ENCODE data around the gene L3MBTL4. TPM values are rescaled to one million over a fixed set of nuclear protein-coding genes. Genes with fewer than 3 reads are reported as not detected.

Gene L3MBTL4
- total and polyA plus RNA-seq, 10 of the 15 experiments (the other 5 are each of a cell fraction or from before 2014, with no cell fraction given) = 1.3 to 8.7 (median 3.8) TPM

- SMC1A ChIA-PET (ENCODE audit: uncharacterized antibody, unreplicated experiment) = no interaction called here
- Histone ChIP-seq H4K20me1 (ENCODE audit: control insufficient read depth, insufficient read depth) (no peaks in the 10 kb centered on the region), H3K4me2 (ENCODE audit: control insufficient read depth, insufficient read depth) (no peak overlapping the region), H3K9ac (ENCODE audit: control insufficient read depth, insufficient read depth, low read length) (no peak overlapping the region), H3K27ac (ENCODE audit: control insufficient read depth, insufficient read depth) (no peak overlapping the region), H3K9me3 (replicated peaks; ENCODE audit: control insufficient read depth, insufficient read depth, low read length) (no peaks in the 10 kb centered on the region), H3K4me3 (no peak overlapping the region), H3K79me2 (ENCODE audit: control insufficient read depth, insufficient read depth, low read length) (no peaks in the 10 kb centered on the region), H3K36me3 (ENCODE audit: control insufficient read depth in 2 of 2, insufficient read depth in 2 of 2, low read length in 1 of 2) (no peaks in the 10 kb centered on the region), H3K27me3 (replicated peaks in 1 of 2; ENCODE audit: control insufficient read depth in 2 of 2, insufficient read depth in 2 of 2, low read length in 1 of 2) (no peaks in the 10 kb centered on the region), H3K4me1 (ENCODE audit: control insufficient read depth, insufficient read depth, low read length) (no peaks in the 10 kb centered on the region), H2AFZ (ENCODE audit: control insufficient read depth, low read depth, low read length) (no peak overlapping the region)
- RAD21 ChIA-PET (ENCODE audit: unreplicated experiment) = interaction anchor here (1.2 kb wide), 1 partner anchor 23 kb away, joined by 4 read pairs; no protein-coding TSS in a partner anchor
- ATAC-seq (no peak), FAIRE-seq (no peak), DNase-seq (ENCODE audit: low read depth, low spot score) (no peak)
- no TSS peak for BruUV-seq (replicated peaks)
- POLR2A ChIA-PET = no interaction called here
- 33% methylated on average over 1 of the region's 1 CpG for WGBS (ENCODE audit: insufficient coverage, insufficient replicate concordance, low lambda C conversion rate, missing lambda C conversion rate)
- in situ Hi-C loops (cut with MboI) = no loop called here
- CTCF ChIA-PET = no interaction called here
- no peak for TF ChIP-seq STAT1 (conservative IDR thresholded peaks at IDR 0.05)
- TF ChIP-seq BACH1 (IDR thresholded peaks at IDR 0.05; ENCODE audit: borderline replicate concordance) = no peak
- intact Hi-C loops (cut with micrococcal nuclease; ENCODE audit: unreplicated experiment) = no loop called here
Observed at GRCh38 chr18:6198585-6198984, 216.1 kb downstream of the L3MBTL4 start.

- SMC1A ChIA-PET (ENCODE audit: uncharacterized antibody, unreplicated experiment) = interaction anchor here (1.2 kb wide), 1 partner anchor 13 kb away, joined by 3 read pairs; no protein-coding TSS in a partner anchor
- H4K20me1 ChIP-seq (ENCODE audit: control insufficient read depth, insufficient read depth) = no peaks in the 10 kb centered on the region
- no peak for ATAC-seq
- CTCF ChIA-PET = no interaction called here
- no peak for TF ChIP-seq GATAD2B (conservative IDR thresholded peaks at IDR 0.05; ENCODE audit: low read depth)
- TF ChIP-seq SMARCA5 (IDR thresholded peaks at IDR 0.05) = no peak
- no peak for TF ChIP-seq BRCA1 (IDR thresholded peaks at IDR 0.05; ENCODE audit: low read depth, low read length)
- TF ChIP-seq, protein P1, sequence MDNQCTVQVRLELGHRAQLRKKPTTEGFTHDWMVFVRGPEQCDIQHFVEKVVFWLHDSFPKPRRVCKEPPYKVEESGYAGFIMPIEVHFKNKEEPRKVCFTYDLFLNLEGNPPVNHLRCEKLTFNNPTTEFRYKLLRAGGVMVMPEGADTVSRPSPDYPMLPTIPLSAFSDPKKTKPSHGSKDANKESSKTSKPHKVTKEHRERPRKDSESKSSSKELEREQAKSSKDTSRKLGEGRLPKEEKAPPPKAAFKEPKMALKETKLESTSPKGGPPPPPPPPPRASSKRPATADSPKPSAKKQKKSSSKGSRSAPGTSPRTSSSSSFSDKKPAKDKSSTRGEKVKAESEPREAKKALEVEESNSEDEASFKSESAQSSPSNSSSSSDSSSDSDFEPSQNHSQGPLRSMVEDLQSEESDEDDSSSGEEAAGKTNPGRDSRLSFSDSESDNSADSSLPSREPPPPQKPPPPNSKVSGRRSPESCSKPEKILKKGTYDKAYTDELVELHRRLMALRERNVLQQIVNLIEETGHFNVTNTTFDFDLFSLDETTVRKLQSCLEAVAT (IDR thresholded peaks at IDR 0.05) = no peak
- no peak for TF ChIP-seq TARDBP (IDR thresholded peaks at IDR 0.05; ENCODE audit: borderline replicate concordance)
- no peak for TF ChIP-seq ASH2L (IDR thresholded peaks at IDR 0.05; ENCODE audit: borderline replicate concordance, low read depth)
- no peak for TF ChIP-seq POLR2AphosphoS2 (IDR thresholded peaks at IDR 0.05; ENCODE audit: low read depth, low read length)
- no peak for TF ChIP-seq EED (IDR thresholded peaks at IDR 0.05; ENCODE audit: low read depth)
- no peak for TF ChIP-seq IKZF1 (conservative IDR thresholded peaks at IDR 0.05)
- TF ChIP-seq ATF7 (IDR thresholded peaks at IDR 0.05; ENCODE audit: low read depth) = no peak
- TF ChIP-seq RCOR1 (conservative IDR thresholded peaks at IDR 0.05; ENCODE audit: low read depth, low read length) = no peak
- no peak for TF ChIP-seq ZNF24 (IDR thresholded peaks at IDR 0.05)
- no peak for TF ChIP-seq NFIC (IDR thresholded peaks at IDR 0.05; ENCODE audit: low read depth, low read length)
- TF ChIP-seq, protein P2, sequence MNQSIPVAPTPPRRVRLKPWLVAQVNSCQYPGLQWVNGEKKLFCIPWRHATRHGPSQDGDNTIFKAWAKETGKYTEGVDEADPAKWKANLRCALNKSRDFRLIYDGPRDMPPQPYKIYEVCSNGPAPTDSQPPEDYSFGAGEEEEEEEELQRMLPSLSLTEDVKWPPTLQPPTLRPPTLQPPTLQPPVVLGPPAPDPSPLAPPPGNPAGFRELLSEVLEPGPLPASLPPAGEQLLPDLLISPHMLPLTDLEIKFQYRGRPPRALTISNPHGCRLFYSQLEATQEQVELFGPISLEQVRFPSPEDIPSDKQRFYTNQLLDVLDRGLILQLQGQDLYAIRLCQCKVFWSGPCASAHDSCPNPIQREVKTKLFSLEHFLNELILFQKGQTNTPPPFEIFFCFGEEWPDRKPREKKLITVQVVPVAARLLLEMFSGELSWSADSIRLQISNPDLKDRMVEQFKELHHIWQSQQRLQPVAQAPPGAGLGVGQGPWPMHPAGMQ (IDR thresholded peaks at IDR 0.05; ENCODE audit: borderline replicate concordance) = no peak
- no peak for TF ChIP-seq KAT2A (conservative IDR thresholded peaks at IDR 0.05; ENCODE audit: control insufficient read depth, low read depth, low read length)
- no peak for TF ChIP-seq GABPA (IDR thresholded peaks at IDR 0.05; ENCODE audit: low read depth)
- TF ChIP-seq JUNB (IDR thresholded peaks at IDR 0.05) = no peak
- TF ChIP-seq NR2F1 (conservative IDR thresholded peaks at IDR 0.05) = no peak
- no peak overlapping the region for H3K4me2 ChIP-seq (ENCODE audit: control insufficient read depth, insufficient read depth)
- no peaks in the 10 kb centered on the region for H3K27me3 ChIP-seq (replicated peaks in 1 of 2; ENCODE audit: control insufficient read depth in 2 of 2, insufficient read depth in 2 of 2, low read length in 1 of 2)
- RAD21 ChIA-PET (ENCODE audit: unreplicated experiment) = no interaction called here
- no peak for FAIRE-seq
- H2AFZ ChIP-seq (ENCODE audit: control insufficient read depth, low read depth, low read length) = no peak overlapping the region
- H3K79me2 ChIP-seq (ENCODE audit: control insufficient read depth, insufficient read depth, low read length) = no peaks in the 10 kb centered on the region
- no peaks in the 10 kb centered on the region for H3K36me3 ChIP-seq (ENCODE audit: control insufficient read depth in 2 of 2, insufficient read depth in 2 of 2, low read length in 1 of 2)
- DNase-seq (ENCODE audit: low read depth, low spot score) = no peak
- no TSS peak for BruUV-seq (replicated peaks)
- in situ Hi-C loops (cut with MboI) (no loop called here), intact Hi-C loops (cut with micrococcal nuclease; ENCODE audit: unreplicated experiment) (no loop called here)
- H3K4me1 ChIP-seq (ENCODE audit: control insufficient read depth, insufficient read depth, low read length) = no peaks in the 10 kb centered on the region
- H3K9ac ChIP-seq (ENCODE audit: control insufficient read depth, insufficient read depth, low read length) = no peak overlapping the region
- 57% methylated on average over 2 of the region's 2 CpGs for WGBS (ENCODE audit: insufficient coverage, insufficient replicate concordance, low lambda C conversion rate, missing lambda C conversion rate)
- no peak overlapping the region for H3K27ac ChIP-seq (ENCODE audit: control insufficient read depth, insufficient read depth)
- no peaks in the 10 kb centered on the region; the same call in 2 of the 3 replicates for H3K9me3 ChIP-seq (replicated peaks; ENCODE audit: control insufficient read depth, insufficient read depth, low read length)
- POLR2A ChIA-PET = no interaction called here
- no peak overlapping the region for H3K4me3 ChIP-seq
Observed at GRCh38 chr18:6194640-6195039, 220.1 kb downstream of the L3MBTL4 start.
